GM12878 (cell line): ENCODE results near the gene EXD3. TPM values are rescaled to one million over a fixed set of nuclear protein-coding genes. Genes with fewer than 3 reads are reported as not detected.
"Not testable (repeated sequence)": the region's sequence is repeated elsewhere in the genome, so short reads cannot be mapped to it uniquely, and the experiment has no call there.

Experiments
- ATAC-seq: fragments of 200-7000 bp; cut with Tn5 transposase; 3 replicates; pipeline ENCODE4 v1.9.1; 2020; ENCODE audit warnings: mild to moderate bottlenecking, moderate library complexity
- BruUV-seq: library from RNA; stranded (reverse); fragments of 400-500 nt; replicated peaks from 2 replicates; lab custom pipeline; 2021; lab: Mats Ljungman, UMichigan
- CTCF ChIA-PET: fragments of 300-600 bp; sonication (Branson Sonifier 250); formaldehyde crosslinking; extraction: SDS; loops from one replicate; lab custom pipeline; 2021; ENCODE audit warnings: inconsistent platforms; lab: Yijun Ruan, JAX
- POLR2A ChIA-PET: fragments of 350-600 bp; formaldehyde crosslinking; extraction: SDS; loops from one replicate; lab custom pipeline; 2021; ENCODE audit warnings: inconsistent platforms; lab: Charles Lee
- RAD21 ChIA-PET: fragments of 300-600 bp; sonication (Branson Sonifier 250); formaldehyde crosslinking; loops from one replicate; lab custom pipeline; 2023; ENCODE audit warnings: antibody characterized with exemption; ENCODE audit not compliant: unreplicated experiment; lab: Charles Lee
- SMC1A ChIA-PET: fragments of 300-600 bp; sonication (Branson Sonifier 250); formaldehyde crosslinking; loops from one replicate; lab custom pipeline; 2023; ENCODE audit not compliant: unreplicated experiment, uncharacterized antibody; lab: Charles Lee
- DNase-seq: peaks from one replicate; pipeline ENCODE4 v3.0.0-alpha.2; 2011; ENCODE audit warnings: low read depth, low spot score
- FAIRE-seq: peaks from 3 replicates; lab custom pipeline; 2011; peaks lifted over from hg19 to GRCh38; lab: Jason Lieb, UNC
- H2AFZ ChIP-seq: 2 replicates; pipeline ENCODE4 v1.6.0; 2011; ENCODE audit warnings: low read depth, low read length, control low read depth; ENCODE audit not compliant: control insufficient read depth
- H3K27ac ChIP-seq: 2 replicates; pipeline ENCODE4 v1.5.1; 2011; ENCODE audit warnings: control low read depth; ENCODE audit not compliant: control insufficient read depth, insufficient read depth
- H3K27me3 ChIP-seq, 2 experiments: replicated peaks in 1 of 2; 2 replicates each; pipeline versions ENCODE4 v1.6.0 to v1.6.1; 2011; ENCODE audit warnings: low read length in 1 of 2; ENCODE audit not compliant: control insufficient read depth in 2 of 2, insufficient read depth in 2 of 2
- H3K36me3 ChIP-seq, 2 experiments: 2 replicates each; pipeline ENCODE4 v1.5.1; 2011; ENCODE audit warnings: low read length in 1 of 2; ENCODE audit not compliant: control insufficient read depth in 2 of 2, insufficient read depth in 2 of 2
- H3K4me1 ChIP-seq: 2 replicates; pipeline ENCODE4 v1.6.1; 2011; ENCODE audit warnings: mild to moderate bottlenecking, low read length, moderate library complexity, mixed read lengths; ENCODE audit not compliant: control insufficient read depth, insufficient read depth
- H3K4me2 ChIP-seq: 2 replicates; pipeline ENCODE4 v1.6.0; 2011; ENCODE audit warnings: control low read depth; ENCODE audit not compliant: control insufficient read depth, insufficient read depth
- H3K4me3 ChIP-seq: fragments of 200-600 bp; sonication (generic); 2 replicates; pipeline ENCODE4 v1.5.1; 2016
- H3K79me2 ChIP-seq: 2 replicates; pipeline ENCODE4 v1.6.0; 2011; ENCODE audit warnings: low read length; ENCODE audit not compliant: control insufficient read depth, insufficient read depth
- H3K9ac ChIP-seq: 2 replicates; pipeline ENCODE4 v1.8.0; 2011; ENCODE audit warnings: low read length, control low read depth, mixed read lengths; ENCODE audit not compliant: control insufficient read depth, insufficient read depth
- H3K9me3 ChIP-seq: replicated peaks from 3 replicates; pipeline ENCODE4 v1.5.1; 2011; ENCODE audit warnings: mild to moderate bottlenecking, low read length; ENCODE audit not compliant: control insufficient read depth, insufficient read depth
- H4K20me1 ChIP-seq: 2 replicates; pipeline ENCODE4 v1.6.0; 2011; ENCODE audit not compliant: control insufficient read depth, insufficient read depth
- CBX5 ChIP-seq: sonication (generic); IDR thresholded peaks from 2 replicates; pipeline ENCODE4 v1.6.1; 2016; ENCODE audit warnings: low read depth, moderate library complexity, mild to moderate bottlenecking, inconsistent platforms
- CHD4 ChIP-seq: fragments of 200-600 bp; sonication (generic); IDR thresholded peaks from 2 replicates; pipeline ENCODE4 v1.6.1; 2016; ENCODE audit warnings: mild to moderate bottlenecking
- CREB1 ChIP-seq: IDR thresholded peaks from 2 replicates; pipeline ENCODE4 v1.6.1; 2012; ENCODE audit warnings: low read depth, mild to moderate bottlenecking, inconsistent platforms
- CREM ChIP-seq: IDR thresholded peaks from 2 replicates; pipeline ENCODE4 v1.6.1; 2014; ENCODE audit warnings: antibody characterized with exemption, low read depth
- E2F4 ChIP-seq: IDR thresholded peaks from 2 replicates; pipeline ENCODE4 v1.6.1; 2012; ENCODE audit warnings: low read depth, low read length, improper control_type of control experiment
- IKZF2 ChIP-seq, 2 experiments: fragments of 450-650 bp; IDR thresholded peaks; 2 replicates each; pipeline ENCODE4 v1.6.1; 2017; ENCODE audit warnings: mild to moderate bottlenecking in 2 of 2, moderate library complexity in 2 of 2
- IRF3 ChIP-seq: fragments of 450-650 bp; IDR thresholded peaks from 2 replicates; pipeline ENCODE4 v1.6.1; 2014; ENCODE audit warnings: mild to moderate bottlenecking
- NR2C1 ChIP-seq: fragments of 450-650 bp; IDR thresholded peaks from 2 replicates; pipeline ENCODE4 v1.6.1; 2017; ENCODE audit warnings: antibody characterized with exemption, mild to moderate bottlenecking, moderate library complexity
- RFX5 ChIP-seq: IDR thresholded peaks from 2 replicates; pipeline ENCODE4 v1.6.1; 2011; ENCODE audit warnings: low read depth, low read length, improper control_type of control experiment
- RUNX3 ChIP-seq: IDR thresholded peaks from 2 replicates; pipeline ENCODE4 v1.6.1; 2012; ENCODE audit warnings: low read length, inconsistent platforms
- TAF1 ChIP-seq: IDR thresholded peaks from 2 replicates; pipeline ENCODE4 v1.6.1; 2011; ENCODE audit warnings: mild to moderate bottlenecking, low read depth, low read length, borderline replicate concordance
- WGBS: methylation state at CpG from one replicate; pipeline ENCODE4 v1.1.6; 2016; ENCODE audit warnings: low lambda C conversion rate; ENCODE audit not compliant: insufficient replicate concordance, insufficient coverage; ENCODE audit errors: missing lambda C conversion rate; 5-methylcytosine and 5-hydroxymethylcytosine counted together
- in situ Hi-C: fragments of 300-500 bp; cut with MboI; formaldehyde crosslinking; loops from 9 replicates; pipeline ENCODE4 v1.14.3; 2018; ENCODE audit warnings: mixed read lengths
- intact Hi-C: fragments of 100-400 bp; cut with micrococcal nuclease; formaldehyde crosslinking; loops from one replicate; pipeline ENCODE4 v1.14.2; 2022; ENCODE audit not compliant: unreplicated experiment
- polyA plus RNA-seq, 11 experiments: library from polyadenylated mRNA; depleted of rRNA in 4 of 11; unstranded in 6 of 11; stranded (reverse) in 5 of 11; fragments of >200 nt; fragmentation: Nextera tagmentation in 4 of 11; fragmentation: Illumina TruSeq in 1 of 11; extraction: Ambion mirVana in 4 of 11; extraction: Trizol in 1 of 11; gene quantifications; 1 replicate in 1 of 11; 2 replicates in 10 of 11; pipeline versions ENCODE4 v1.2.1 to v1.2.3, GENCODE V29; 2011 to 2016; ENCODE audit warnings: inconsistent platforms in 2 of 11, missing spikeins in 2 of 11, low read depth in 1 of 11
- total RNA-seq, 4 experiments: library from RNA; depleted of rRNA in 3 of 4; stranded (reverse); fragments of >200 nt in 3 of 4; fragmentation: Illumina TruSeq in 1 of 4; extraction: Trizol in 1 of 4; gene quantifications; 2 replicates each; pipeline versions ENCODE4 v1.2.1 to v1.2.3, GENCODE V29; 2013 to 2021
- TF ChIP-seq, protein P1 (sequence below): fragments of 450-650 bp; IDR thresholded peaks from 2 replicates; pipeline ENCODE4 v1.6.1; 2017; ENCODE audit warnings: low read depth, mild to moderate bottlenecking, moderate library complexity

The EXD3 gene
- total and polyA plus RNA-seq, 10 of the 15 experiments (the other 5 are each of a cell fraction or from before 2014, with no cell fraction given), result 0.21 to 7.1 (median 3.6) TPM

DNA sequence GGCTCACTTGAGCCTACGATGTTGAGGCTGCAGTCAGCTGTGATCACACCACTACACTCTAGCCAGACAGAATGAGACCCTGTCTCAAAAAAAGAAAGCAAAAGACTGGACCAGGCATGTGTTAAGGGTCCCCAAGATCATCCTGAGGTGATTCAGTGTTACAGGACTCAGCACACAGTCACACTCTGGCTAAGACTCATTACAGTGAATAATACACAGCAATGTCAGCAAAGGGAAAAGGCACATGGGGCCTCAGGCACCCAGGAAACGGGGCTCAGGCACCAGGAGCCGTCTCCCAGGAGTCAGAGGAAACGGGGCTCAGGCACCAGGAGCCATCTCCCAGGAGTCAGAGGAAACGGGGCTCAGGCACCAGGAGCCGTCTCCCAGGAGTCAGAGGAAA is 81.7 kb downstream of the EXD3 start:
- ChIA-PET CTCF (no interaction called here), POLR2A (no interaction called here), SMC1A (no interaction called here), RAD21 (no interaction called here)
- Histone ChIP-seq H3K4me1 (no peaks in the 10 kb centered on the region), H3K9me3 (peaks cover under 1% of the 10 kb centered on the region; the same call in 1 of the 3 replicates), H3K9ac (no peak overlapping the region), H4K20me1 (no peaks in the 10 kb centered on the region), H3K4me3 (no peak overlapping the region), H3K36me3 (no peaks in the 10 kb centered on the region), H2AFZ (no peak overlapping the region), H3K4me2 (no peak overlapping the region), H3K27me3 (no peaks in the 10 kb centered on the region), H3K79me2 (no peaks in the 10 kb centered on the region), H3K27ac (no peak overlapping the region)
- BruUV-seq, result no TSS peak
- 6% methylated on average over 6 of the region's 6 CpGs for WGBS
- ATAC-seq (no peak), FAIRE-seq (no peak), DNase-seq (no peak)
- in situ Hi-C loops, result no loop called here
- intact Hi-C loops, result no loop called here
- TF ChIP-seq CBX5 (no peak), CHD4 (no peak), NR2C1 (no peak), RFX5 (no peak), TAF1 (no peak), IRF3 (no peak), RUNX3 (no peak), E2F4 (no peak), IKZF2 (IDR thresholded peaks at IDR 0.05) (no peak), CREB1 (no peak), CREM (no peak)
- TF ChIP-seq, protein P1, sequence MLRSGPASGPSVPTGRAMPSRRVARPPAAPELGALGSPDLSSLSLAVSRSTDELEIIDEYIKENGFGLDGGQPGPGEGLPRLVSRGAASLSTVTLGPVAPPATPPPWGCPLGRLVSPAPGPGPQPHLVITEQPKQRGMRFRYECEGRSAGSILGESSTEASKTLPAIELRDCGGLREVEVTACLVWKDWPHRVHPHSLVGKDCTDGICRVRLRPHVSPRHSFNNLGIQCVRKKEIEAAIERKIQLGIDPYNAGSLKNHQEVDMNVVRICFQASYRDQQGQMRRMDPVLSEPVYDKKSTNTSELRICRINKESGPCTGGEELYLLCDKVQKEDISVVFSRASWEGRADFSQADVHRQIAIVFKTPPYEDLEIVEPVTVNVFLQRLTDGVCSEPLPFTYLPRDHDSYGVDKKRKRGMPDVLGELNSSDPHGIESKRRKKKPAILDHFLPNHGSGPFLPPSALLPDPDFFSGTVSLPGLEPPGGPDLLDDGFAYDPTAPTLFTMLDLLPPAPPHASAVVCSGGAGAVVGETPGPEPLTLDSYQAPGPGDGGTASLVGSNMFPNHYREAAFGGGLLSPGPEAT, result no peak

DNA sequence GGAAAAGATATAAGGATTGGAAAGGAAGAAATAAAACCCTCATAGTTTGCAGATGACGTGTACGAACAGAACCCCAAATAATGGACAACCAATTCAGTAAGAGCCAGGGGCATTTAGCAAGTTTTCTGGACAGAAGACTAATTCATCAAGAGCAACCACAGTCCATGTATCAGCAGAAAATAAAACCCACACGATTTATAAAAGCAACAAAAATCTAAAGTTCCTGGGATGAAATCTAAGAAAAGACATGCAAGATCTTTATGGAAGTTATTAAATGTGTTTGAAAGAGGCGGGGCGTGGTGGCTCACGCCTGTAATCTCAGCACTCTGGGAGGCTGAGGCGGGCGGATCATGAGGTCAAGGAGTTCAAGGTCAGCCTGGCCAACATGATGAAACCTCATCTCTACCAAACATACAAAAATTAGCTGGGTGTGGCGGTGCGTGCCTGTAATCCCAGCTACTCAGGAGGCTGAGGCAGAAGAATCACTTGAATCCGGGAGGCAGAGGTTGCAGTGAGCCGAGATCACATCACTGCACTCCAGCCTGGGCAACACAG is 83.0 kb downstream of the EXD3 start:
- H3K4me2 ChIP-seq, H3K27me3 ChIP-seq, H3K9me3 ChIP-seq, POLR2A ChIA-PET, H3K4me1 ChIP-seq, H4K20me1 ChIP-seq, H3K9ac ChIP-seq, RAD21 ChIA-PET, DNase-seq, H3K27ac ChIP-seq, ATAC-seq, BruUV-seq, SMC1A ChIA-PET, CTCF ChIA-PET, in situ Hi-C loops, H3K36me3 ChIP-seq, FAIRE-seq, intact Hi-C loops, H3K4me3 ChIP-seq, H2AFZ ChIP-seq, H3K79me2 ChIP-seq: not testable (repeated sequence)
- WGBS, result 82% methylated on average over 12 of the region's 12 CpGs
